B cell (primary cell): ENCODE measurements around the gene NUP42.

Experiments
- EZH2 ChIP-seq: IDR thresholded peaks from 2 replicates; pipeline ENCODE4 v1.6.1; 2012; ENCODE audit warnings: borderline replicate concordance, low read depth, mild to moderate bottlenecking, moderate library complexity, low read length; ENCODE audit not compliant: insufficient read depth, poor library complexity, severe bottlenecking
- TF ChIP-seq, protein P1 (sequence below): fragments of 200-600 bp; IDR thresholded peaks from one replicate; pipeline ENCODE4 v1.8.0; 2022; ENCODE audit warnings: antibody characterized with exemption, mild to moderate bottlenecking

DNA sequence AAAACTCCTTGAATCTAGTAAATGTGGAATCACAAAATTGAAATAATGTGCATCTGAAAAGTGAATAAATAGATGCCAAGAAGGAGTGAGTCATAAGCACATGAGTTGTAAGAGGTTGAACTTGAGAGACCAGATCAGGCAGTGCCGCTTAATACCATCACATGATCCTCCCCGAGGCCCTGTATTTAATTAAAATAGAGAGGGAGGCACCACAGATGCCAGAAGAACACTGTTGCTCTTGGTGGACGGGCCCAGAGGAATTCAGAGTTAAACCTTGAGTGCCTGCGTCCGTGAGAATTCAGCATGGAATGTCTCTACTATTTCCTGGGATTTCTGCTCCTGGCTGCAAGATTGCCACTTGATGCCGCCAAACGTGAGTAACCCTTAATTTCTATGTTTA lies 64.7 kb downstream of the NUP42 start, which contains the start of gene GPNMB:
- TF ChIP-seq, protein P1, sequence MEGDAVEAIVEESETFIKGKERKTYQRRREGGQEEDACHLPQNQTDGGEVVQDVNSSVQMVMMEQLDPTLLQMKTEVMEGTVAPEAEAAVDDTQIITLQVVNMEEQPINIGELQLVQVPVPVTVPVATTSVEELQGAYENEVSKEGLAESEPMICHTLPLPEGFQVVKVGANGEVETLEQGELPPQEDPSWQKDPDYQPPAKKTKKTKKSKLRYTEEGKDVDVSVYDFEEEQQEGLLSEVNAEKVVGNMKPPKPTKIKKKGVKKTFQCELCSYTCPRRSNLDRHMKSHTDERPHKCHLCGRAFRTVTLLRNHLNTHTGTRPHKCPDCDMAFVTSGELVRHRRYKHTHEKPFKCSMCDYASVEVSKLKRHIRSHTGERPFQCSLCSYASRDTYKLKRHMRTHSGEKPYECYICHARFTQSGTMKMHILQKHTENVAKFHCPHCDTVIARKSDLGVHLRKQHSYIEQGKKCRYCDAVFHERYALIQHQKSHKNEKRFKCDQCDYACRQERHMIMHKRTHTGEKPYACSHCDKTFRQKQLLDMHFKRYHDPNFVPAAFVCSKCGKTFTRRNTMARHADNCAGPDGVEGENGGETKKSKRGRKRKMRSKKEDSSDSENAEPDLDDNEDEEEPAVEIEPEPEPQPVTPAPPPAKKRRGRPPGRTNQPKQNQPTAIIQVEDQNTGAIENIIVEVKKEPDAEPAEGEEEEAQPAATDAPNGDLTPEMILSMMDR = no peak
- no peak for TF ChIP-seq EZH2
